Medulla oblongata (tissue), 1 donor: ENCODE data around the gene WFDC1.

Experiments used
- DNase-seq: peaks from one replicate; pipeline ENCODE4 v3.0.0-alpha.2; 2015; ENCODE audit errors: extremely low spot score

Gene WFDC1

GRCh38 chr16:84378099-84378498 is 83.4 kb downstream of the WFDC1 start:
- DNase-seq: no peak

GRCh38 chr16:84378567-84378966 is 83.9 kb downstream of the WFDC1 start:
- no peak for DNase-seq

GRCh38 chr16:84379008-84379708 is 84.5 kb downstream of the WFDC1 start:
- no peak for DNase-seq
